Heart left ventricle (tissue), 16 donors: Measurements from ENCODE around the gene KRT16. TPM values are rescaled to one million over a fixed set of nuclear protein-coding genes. Genes with fewer than 3 reads are reported as not detected.
"Not testable (repeated sequence)": the region's sequence is repeated elsewhere in the genome, so short reads cannot be mapped to it uniquely, and the experiment has no call there.

Experiments used
- ATAC-seq, 4 donors: fragments of 200-7000 bp; cut with Tn5 transposase; one replicate each; pipeline ENCODE4 v1.9.1; 2020 to 2022; ENCODE audit warnings: moderate library complexity in 4 of 4, mild to moderate bottlenecking in 3 of 4, moderate number of reproducible peaks in 1 of 4
- DNase-seq, 5 donors: peaks; one replicate each; pipeline ENCODE4 v3.0.0-alpha.2; 2020
- H3K27ac ChIP-seq, 12 donors: fragments of 200-600 bp; sonication (generic) in 4 of 12; one replicate each; pipeline versions ENCODE4 v1.5.0 to v1.8.0; 2016 to 2022; ENCODE audit warnings: mild to moderate bottlenecking in 2 of 12
- H3K27me3 ChIP-seq, 9 donors: fragments of 200-600 bp; sonication (generic) in 2 of 9; one replicate each; pipeline versions ENCODE4 v1.5.1 to v1.8.0; 2016 to 2022; ENCODE audit warnings: mild to moderate bottlenecking in 3 of 9
- H3K36me3 ChIP-seq, 9 donors: fragments of 200-600 bp; sonication (generic) in 2 of 9; one replicate each; pipeline versions ENCODE4 v1.5.0 to v1.8.0; 2018 to 2022; ENCODE audit warnings: mild to moderate bottlenecking in 2 of 9
- H3K4me1 ChIP-seq, 12 donors: fragments of 200-600 bp; sonication (generic) in 4 of 12; one replicate each; pipeline versions ENCODE4 v1.5.0 to v1.8.0; 2016 to 2022; ENCODE audit warnings: mild to moderate bottlenecking in 3 of 12
- H3K4me3 ChIP-seq, 12 donors: fragments of 200-600 bp; sonication (generic) in 4 of 12; one replicate each; pipeline versions ENCODE4 v1.5.0 to v1.8.0; 2017 to 2022; ENCODE audit warnings: mild to moderate bottlenecking in 9 of 12, moderate library complexity in 4 of 12
- H3K9me3 ChIP-seq, 12 donors: fragments of 200-600 bp; sonication (generic) in 4 of 12; one replicate each; pipeline versions ENCODE4 v1.5.0 to v1.8.0; 2016 to 2022; ENCODE audit warnings: mild to moderate bottlenecking in 1 of 12
- CTCF ChIP-seq, 12 donors: fragments of 200-600 bp; sonication (generic) in 4 of 12; IDR thresholded peaks; one replicate each; pipeline versions ENCODE4 v1.5.0 to v1.8.0; 2018 to 2022; ENCODE audit warnings: antibody characterized with exemption in 12 of 12, mild to moderate bottlenecking in 5 of 12
- POLR2A ChIP-seq, 2 donors: fragments of 450-650 bp; IDR thresholded peaks; one replicate each; pipeline ENCODE4 v1.6.1; 2017; ENCODE audit warnings: antibody characterized with exemption in 2 of 2, mild to moderate bottlenecking in 2 of 2, moderate library complexity in 2 of 2
- WGBS, 4 donors: extraction: QIAGEN DNeasy Blood & Tissue Kit in 2 of 4; methylation state at CpG; one replicate each; pipeline versions ENCODE4 v1.1.5 to v1.1.7; 2013 to 2018; 5-methylcytosine and 5-hydroxymethylcytosine counted together
- intact Hi-C, 10 donors: fragments of 100-400 bp; cut with DNase I; formaldehyde crosslinking; loops; one replicate each; pipeline versions ENCODE4 v1.11.1 to v1.14.2; 2022
- long read RNA-seq, 3 donors: library from polyadenylated mRNA; unstranded; transcript quantifications; one replicate each; pipeline ENCODE4 v2.0.0, GENCODE V29; 2020 to 2021
- polyA plus RNA-seq, 2 donors: library from polyadenylated mRNA; stranded (reverse); fragments of 200-250 nt; gene quantifications; one replicate each; pipeline ENCODE4 v1.2.3, GENCODE V29; 2013
- total RNA-seq, 9 donors: library from RNA; depleted of rRNA in 2 of 9; stranded (reverse); fragments of >200 nt in 2 of 9; fragmentation: NEBNext Ultra II Directional in 3 of 9; extraction: Animal tissue kit (Norgen Biotek cat#: 25700) in 3 of 9; gene quantifications; one replicate each; pipeline versions ENCODE4 v1.1.0 to v1.2.4, GENCODE V29; 2016 to 2023
- donor health status: ischemic (EF 13 %, LVEDD 7.1; RV severe dilation, severe dysfunction).
- donor health status: healthy with polysubstance abuse.
- donor health status: DM: no; HTN: yes; CAD: no.
- donor health status: DM: no; HTN: no; CAD: no.
- donor health status: ischemic (EF 25% LVEDD 6.9; RV normal size, moderate dysfunction).
- donor health status: ischemic (EF 25% LVEDD 5.7; RV mildly dilated, moderate dysfunction).
- donor health status: healthy.
- donor health status: DM: yes; HTN: yes; CAD: no.
- donor health status: ischemic (EF 35%, LVEDD 5.7; RV mildly dilated, moderate dysfunction).
- donor health status: nonischemic (EF 11% LVEDD 7.7; RV severe dilation, severe dysfunction).
- donor health status: DM: yes; HTN: yes; CAD: no.
- donor health status: PGD.
- donor health status: ischemic (EF 29% LVEDD 5.4; RV normal size, mild dysfunction).
- donor health status: nonischemic (EF 23%, LVEDD 6.1; RV moderate dilation, normal function).

KRT16 gene
- total RNA-seq, result not detected
- polyA plus RNA-seq, result under 1 TPM in 1 of 2 donors, not detected in 1; 0.06 TPM
- long read RNA-seq, donor 1, result 0 reads
- long read RNA-seq, donor 2, result 0 reads
- long read RNA-seq, donor 3, result 0 reads

- not testable (repeated sequence) for ATAC-seq
Measured at GRCh38 chr17:41612376-41613160, at the start of gene KRT16. Gene KRT16 (minus strand): TSS chr17:41612767. CDS start chr17:41612688, 79 bp downstream.

GRCh38 chr17:41660221-41660711 lies 47.7 kb upstream of the KRT16 start:
- ATAC-seq (no peak), DNase-seq (peak in 1 of 5 donors; percentile 31)
- H3K36me3 ChIP-seq, result no peaks in the 10 kb centered on the region
- WGBS, 4 donors, result 63 to 84% (median 67%) methylated on average over 5 to 8 of the region's 8 CpGs
- no peak overlapping the region for H3K4me3 ChIP-seq
- no peak overlapping the region for H3K27ac ChIP-seq
- no peaks in the 10 kb centered on the region for H3K9me3 ChIP-seq
- H3K4me1 ChIP-seq, result peaks cover 0 to 2% (median 0%) of the 10 kb centered on the region in 12 donors
- TF ChIP-seq POLR2A (IDR thresholded peaks at IDR 0.05), result no peak
- TF ChIP-seq CTCF (IDR thresholded peaks at IDR 0.05), result no peak
- intact Hi-C loops, result loop anchor here (2.0 to 10.0 kb wide), 12 partner anchors 108 to 1055 kb away; no protein-coding TSS in a partner anchor
- no peaks in the 10 kb centered on the region for H3K27me3 ChIP-seq

More at GRCh38 chr17:41612376-41613160, at the start of gene KRT16:
- H3K9me3 ChIP-seq, H3K4me3 ChIP-seq, H3K27ac ChIP-seq, intact Hi-C loops, H3K36me3 ChIP-seq, H3K4me1 ChIP-seq: not testable (repeated sequence)
- H3K27me3 ChIP-seq, result peaks cover 0 to 54% (median 5%) of the 10 kb centered on the region in 9 donors
- DNase-seq, result peak in 1 of 5 donors; percentile 37
- WGBS, 4 donors, result 53 to 80% (median 77%) methylated on average over 13 to 31 of the region's 31 CpGs

- ATAC-seq, result no peak
- Histone ChIP-seq H3K9me3 (no peaks in the 10 kb centered on the region), H3K27ac (no peak overlapping the region), H3K36me3 (no peaks in the 10 kb centered on the region), H3K4me1 (peaks cover 0 to 2% (median 0%) of the 10 kb centered on the region in 12 donors), H3K4me3 (no peak overlapping the region), H3K27me3 (no peaks in the 10 kb centered on the region)
- no peak for TF ChIP-seq CTCF (IDR thresholded peaks at IDR 0.05)
- no peak for TF ChIP-seq POLR2A (IDR thresholded peaks at IDR 0.05)
- intact Hi-C loops, result loop anchor here (2.0 to 10.0 kb wide), 12 partner anchors 107 to 1055 kb away; no protein-coding TSS in a partner anchor
- 81 to 87% (median 82%) methylated on average over 11 of the region's 11 CpGs for WGBS, 4 donors
- DNase-seq, result peak in 1 of 5 donors; percentile 39
Measured at GRCh38 chr17:41659427-41660212, 47.1 kb upstream of the KRT16 start.

- Histone ChIP-seq H3K4me1 (peaks cover 0 to 2% (median 0%) of the 10 kb centered on the region in 12 donors), H3K36me3 (no peaks in the 10 kb centered on the region), H3K27me3 (no peaks in the 10 kb centered on the region), H3K9me3 (no peaks in the 10 kb centered on the region), H3K27ac (no peak overlapping the region), H3K4me3 (no peak overlapping the region)
- intact Hi-C loops, result no loop called here
- DNase-seq, result peak in 1 of 5 donors; percentile 50
- TF ChIP-seq CTCF (IDR thresholded peaks at IDR 0.05), result no peak
- TF ChIP-seq POLR2A (IDR thresholded peaks at IDR 0.05), result no peak
- WGBS, 4 donors, result 88 to 90% (median 89%) methylated on average over 4 to 5 of the region's 5 CpGs; no CpG with 5 or more reads in 1 of the 4 donors
- no peak for ATAC-seq
Measured at GRCh38 chr17:41658846-41659245, 46.3 kb upstream of the KRT16 start.
